WTC11 (cell line): Measurements from ENCODE around the gene PCGF3. TPM values are rescaled to one million over a fixed set of nuclear protein-coding genes. Genes with fewer than 3 reads are reported as not detected.

ENCODE experiments used
- ATAC-seq: fragments of 200-7000 bp; cut with Tn5 transposase; 2 replicates; pipeline ENCODE4 v1.10.0; 2021; ENCODE audit warnings: mild to moderate bottlenecking, moderate library complexity
- CTCF ChIA-PET: fragments of 300-600 bp; sonication (Branson Sonifier 250); formaldehyde crosslinking; loops from one replicate; lab custom pipeline; 2021; ENCODE audit warnings: antibody characterized with exemption; lab: Charles Lee
- POLR2A ChIA-PET: fragments of 350-600 bp; sonication (Branson Sonifier 250); formaldehyde crosslinking; loops from one replicate; lab custom pipeline; 2021; ENCODE audit warnings: antibody characterized with exemption; lab: Charles Lee
- DNase-seq: peaks from one replicate; pipeline ENCODE4 v3.0.0; 2021; ENCODE audit warnings: low spot score
- H3K27ac Mint-ChIP-seq: 2 replicates; pipeline ENCODE4 v1.8.0; 2021; ENCODE audit warnings: mixed read lengths
- H3K27me3 Mint-ChIP-seq: 2 replicates; pipeline ENCODE4 v1.8.0; 2021; ENCODE audit warnings: low read depth, mild to moderate bottlenecking, moderate library complexity, mixed read lengths
- H3K36me3 Mint-ChIP-seq: 2 replicates; pipeline ENCODE4 v1.8.0; 2021; ENCODE audit warnings: mixed read lengths
- H3K4me1 Mint-ChIP-seq: 2 replicates; pipeline ENCODE4 v1.8.0; 2022; ENCODE audit warnings: mixed read lengths
- H3K4me3 Mint-ChIP-seq: 2 replicates; pipeline ENCODE4 v1.8.0; 2021; ENCODE audit warnings: mild to moderate bottlenecking, moderate library complexity, mixed read lengths
- H3K9me3 Mint-ChIP-seq: 2 replicates; pipeline ENCODE4 v1.8.0; 2021; ENCODE audit warnings: mixed read lengths
- CREM ChIP-seq: sonication (generic); formaldehyde crosslinking; IDR thresholded peaks from 2 replicates; pipeline ENCODE4 v1.8.1; 2022; ENCODE audit warnings: mild to moderate bottlenecking, missing genetic modification reagents, moderate library complexity
- FOXP1 ChIP-seq: sonication (generic); formaldehyde crosslinking; IDR thresholded peaks from 2 replicates; pipeline ENCODE4 v1.8.0; 2022; ENCODE audit warnings: missing genetic modification reagents, mild to moderate bottlenecking, moderate library complexity, borderline replicate concordance
- HMGA2 ChIP-seq: fragments of 250-450 bp; sonication (Bioruptor Pico); IDR thresholded peaks from 2 replicates; pipeline ENCODE4 v1.4.0; 2021; ENCODE audit warnings: mild to moderate bottlenecking, moderate library complexity
- NFYB ChIP-seq: sonication (generic); formaldehyde crosslinking; conservative IDR thresholded peaks from 2 replicates; pipeline ENCODE4 v1.8.0; 2022; ENCODE audit warnings: low read depth, missing genetic modification reagents
- NR1H2 ChIP-seq: sonication (generic); formaldehyde crosslinking; IDR thresholded peaks from 2 replicates; pipeline ENCODE4 v1.9.0; 2021; ENCODE audit warnings: mild to moderate bottlenecking, moderate library complexity, missing genetic modification reagents
- NR2C2 ChIP-seq: sonication (generic); formaldehyde crosslinking; IDR thresholded peaks from 2 replicates; pipeline ENCODE4 v1.8.0; 2022; ENCODE audit warnings: mild to moderate bottlenecking, missing genetic modification reagents
- ZNF263 ChIP-seq: sonication (generic); formaldehyde crosslinking; IDR thresholded peaks from 2 replicates; pipeline ENCODE4 v1.8.1; 2022; ENCODE audit warnings: low read depth, mild to moderate bottlenecking, moderate library complexity, missing genetic modification reagents
- total RNA-seq: library from RNA; stranded (reverse); gene quantifications from 3 replicates; pipeline ENCODE4 v1.2.3, GENCODE V29; 2021
- TF ChIP-seq, protein P1 (sequence below): sonication (generic); formaldehyde crosslinking; IDR thresholded peaks from 2 replicates; pipeline ENCODE4 v1.8.1; 2022; ENCODE audit warnings: mild to moderate bottlenecking, missing genetic modification reagents, moderate library complexity, borderline replicate concordance
- TF ChIP-seq, protein P2 (sequence below): fragments of 250-450 bp; sonication (Bioruptor Pico); IDR thresholded peaks from 2 replicates; pipeline ENCODE4 v1.9.0; 2021; ENCODE audit warnings: mild to moderate bottlenecking
- TF ChIP-seq, protein P3 (sequence below): sonication (generic); formaldehyde crosslinking; conservative IDR thresholded peaks from 2 replicates; pipeline ENCODE4 v1.8.1; 2023; ENCODE audit warnings: mild to moderate bottlenecking, low read depth, missing genetic modification reagents, moderate library complexity
- TF ChIP-seq, protein P4 (sequence below): sonication (generic); formaldehyde crosslinking; IDR thresholded peaks from 2 replicates; pipeline ENCODE4 v1.8.0; 2022; ENCODE audit warnings: missing genetic modification reagents
- TF ChIP-seq, protein P5 (sequence below): sonication (generic); formaldehyde crosslinking; IDR thresholded peaks from 2 replicates; pipeline ENCODE4 v1.8.1; 2022; ENCODE audit warnings: low read depth, mild to moderate bottlenecking, moderate library complexity, missing genetic modification reagents, borderline replicate concordance

Gene PCGF3
- total RNA-seq, 1 experiment from 2014 or later: 65.7 TPM

DNA sequence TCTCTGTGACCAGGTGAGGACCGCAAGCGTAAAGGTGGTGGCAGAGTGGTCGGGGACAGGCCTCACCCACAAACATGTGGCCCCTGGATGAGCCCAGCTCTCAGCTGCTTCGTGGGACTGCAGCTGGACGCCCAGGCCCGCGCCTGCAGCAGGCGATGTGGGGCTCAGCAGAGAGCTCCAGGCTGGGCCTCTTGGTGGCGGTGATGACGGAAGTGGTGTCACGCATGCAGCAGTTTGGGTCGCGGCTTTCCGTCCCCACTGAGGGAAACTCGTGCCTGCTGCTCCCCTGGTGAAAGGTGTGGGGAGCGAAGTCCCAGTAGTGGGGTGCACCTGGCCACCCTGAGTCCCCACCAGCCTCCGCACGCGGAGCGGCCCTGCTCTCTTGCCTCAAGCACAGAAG lies 26.9 kb downstream of the PCGF3 start:
- TF ChIP-seq, protein P1, sequence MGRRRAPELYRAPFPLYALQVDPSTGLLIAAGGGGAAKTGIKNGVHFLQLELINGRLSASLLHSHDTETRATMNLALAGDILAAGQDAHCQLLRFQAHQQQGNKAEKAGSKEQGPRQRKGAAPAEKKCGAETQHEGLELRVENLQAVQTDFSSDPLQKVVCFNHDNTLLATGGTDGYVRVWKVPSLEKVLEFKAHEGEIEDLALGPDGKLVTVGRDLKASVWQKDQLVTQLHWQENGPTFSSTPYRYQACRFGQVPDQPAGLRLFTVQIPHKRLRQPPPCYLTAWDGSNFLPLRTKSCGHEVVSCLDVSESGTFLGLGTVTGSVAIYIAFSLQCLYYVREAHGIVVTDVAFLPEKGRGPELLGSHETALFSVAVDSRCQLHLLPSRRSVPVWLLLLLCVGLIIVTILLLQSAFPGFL: no peak
- TF ChIP-seq, protein P2, sequence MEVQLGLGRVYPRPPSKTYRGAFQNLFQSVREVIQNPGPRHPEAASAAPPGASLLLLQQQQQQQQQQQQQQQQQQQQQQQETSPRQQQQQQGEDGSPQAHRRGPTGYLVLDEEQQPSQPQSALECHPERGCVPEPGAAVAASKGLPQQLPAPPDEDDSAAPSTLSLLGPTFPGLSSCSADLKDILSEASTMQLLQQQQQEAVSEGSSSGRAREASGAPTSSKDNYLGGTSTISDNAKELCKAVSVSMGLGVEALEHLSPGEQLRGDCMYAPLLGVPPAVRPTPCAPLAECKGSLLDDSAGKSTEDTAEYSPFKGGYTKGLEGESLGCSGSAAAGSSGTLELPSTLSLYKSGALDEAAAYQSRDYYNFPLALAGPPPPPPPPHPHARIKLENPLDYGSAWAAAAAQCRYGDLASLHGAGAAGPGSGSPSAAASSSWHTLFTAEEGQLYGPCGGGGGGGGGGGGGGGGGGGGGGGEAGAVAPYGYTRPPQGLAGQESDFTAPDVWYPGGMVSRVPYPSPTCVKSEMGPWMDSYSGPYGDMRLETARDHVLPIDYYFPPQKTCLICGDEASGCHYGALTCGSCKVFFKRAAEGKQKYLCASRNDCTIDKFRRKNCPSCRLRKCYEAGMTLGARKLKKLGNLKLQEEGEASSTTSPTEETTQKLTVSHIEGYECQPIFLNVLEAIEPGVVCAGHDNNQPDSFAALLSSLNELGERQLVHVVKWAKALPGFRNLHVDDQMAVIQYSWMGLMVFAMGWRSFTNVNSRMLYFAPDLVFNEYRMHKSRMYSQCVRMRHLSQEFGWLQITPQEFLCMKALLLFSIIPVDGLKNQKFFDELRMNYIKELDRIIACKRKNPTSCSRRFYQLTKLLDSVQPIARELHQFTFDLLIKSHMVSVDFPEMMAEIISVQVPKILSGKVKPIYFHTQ (CRISPR knock-in tag): no peak
- TF ChIP-seq, protein P3, sequence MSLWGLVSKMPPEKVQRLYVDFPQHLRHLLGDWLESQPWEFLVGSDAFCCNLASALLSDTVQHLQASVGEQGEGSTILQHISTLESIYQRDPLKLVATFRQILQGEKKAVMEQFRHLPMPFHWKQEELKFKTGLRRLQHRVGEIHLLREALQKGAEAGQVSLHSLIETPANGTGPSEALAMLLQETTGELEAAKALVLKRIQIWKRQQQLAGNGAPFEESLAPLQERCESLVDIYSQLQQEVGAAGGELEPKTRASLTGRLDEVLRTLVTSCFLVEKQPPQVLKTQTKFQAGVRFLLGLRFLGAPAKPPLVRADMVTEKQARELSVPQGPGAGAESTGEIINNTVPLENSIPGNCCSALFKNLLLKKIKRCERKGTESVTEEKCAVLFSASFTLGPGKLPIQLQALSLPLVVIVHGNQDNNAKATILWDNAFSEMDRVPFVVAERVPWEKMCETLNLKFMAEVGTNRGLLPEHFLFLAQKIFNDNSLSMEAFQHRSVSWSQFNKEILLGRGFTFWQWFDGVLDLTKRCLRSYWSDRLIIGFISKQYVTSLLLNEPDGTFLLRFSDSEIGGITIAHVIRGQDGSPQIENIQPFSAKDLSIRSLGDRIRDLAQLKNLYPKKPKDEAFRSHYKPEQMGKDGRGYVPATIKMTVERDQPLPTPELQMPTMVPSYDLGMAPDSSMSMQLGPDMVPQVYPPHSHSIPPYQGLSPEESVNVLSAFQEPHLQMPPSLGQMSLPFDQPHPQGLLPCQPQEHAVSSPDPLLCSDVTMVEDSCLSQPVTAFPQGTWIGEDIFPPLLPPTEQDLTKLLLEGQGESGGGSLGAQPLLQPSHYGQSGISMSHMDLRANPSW (CRISPR knock-in tag): no peak
- TF ChIP-seq HMGA2 (CRISPR knock-in tag): no peak
- TF ChIP-seq, protein P4, sequence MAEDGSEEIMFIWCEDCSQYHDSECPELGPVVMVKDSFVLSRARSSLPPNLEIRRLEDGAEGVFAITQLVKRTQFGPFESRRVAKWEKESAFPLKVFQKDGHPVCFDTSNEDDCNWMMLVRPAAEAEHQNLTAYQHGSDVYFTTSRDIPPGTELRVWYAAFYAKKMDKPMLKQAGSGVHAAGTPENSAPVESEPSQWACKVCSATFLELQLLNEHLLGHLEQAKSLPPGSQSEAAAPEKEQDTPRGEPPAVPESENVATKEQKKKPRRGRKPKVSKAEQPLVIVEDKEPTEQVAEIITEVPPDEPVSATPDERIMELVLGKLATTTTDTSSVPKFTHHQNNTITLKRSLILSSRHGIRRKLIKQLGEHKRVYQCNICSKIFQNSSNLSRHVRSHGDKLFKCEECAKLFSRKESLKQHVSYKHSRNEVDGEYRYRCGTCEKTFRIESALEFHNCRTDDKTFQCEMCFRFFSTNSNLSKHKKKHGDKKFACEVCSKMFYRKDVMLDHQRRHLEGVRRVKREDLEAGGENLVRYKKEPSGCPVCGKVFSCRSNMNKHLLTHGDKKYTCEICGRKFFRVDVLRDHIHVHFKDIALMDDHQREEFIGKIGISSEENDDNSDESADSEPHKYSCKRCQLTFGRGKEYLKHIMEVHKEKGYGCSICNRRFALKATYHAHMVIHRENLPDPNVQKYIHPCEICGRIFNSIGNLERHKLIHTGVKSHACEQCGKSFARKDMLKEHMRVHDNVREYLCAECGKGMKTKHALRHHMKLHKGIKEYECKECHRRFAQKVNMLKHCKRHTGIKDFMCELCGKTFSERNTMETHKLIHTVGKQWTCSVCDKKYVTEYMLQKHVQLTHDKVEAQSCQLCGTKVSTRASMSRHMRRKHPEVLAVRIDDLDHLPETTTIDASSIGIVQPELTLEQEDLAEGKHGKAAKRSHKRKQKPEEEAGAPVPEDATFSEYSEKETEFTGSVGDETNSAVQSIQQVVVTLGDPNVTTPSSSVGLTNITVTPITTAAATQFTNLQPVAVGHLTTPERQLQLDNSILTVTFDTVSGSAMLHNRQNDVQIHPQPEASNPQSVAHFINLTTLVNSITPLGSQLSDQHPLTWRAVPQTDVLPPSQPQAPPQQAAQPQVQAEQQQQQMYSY (CRISPR knock-in tag): no peak
- Mint-ChIP-seq H3K4me1 (no peaks in the 10 kb centered on the region), H3K9me3 (no peaks in the 10 kb centered on the region), H3K36me3 (peaks cover 38% of the 10 kb centered on the region), H3K27ac (no peak overlapping the region), H3K27me3 (no peaks in the 10 kb centered on the region), H3K4me3 (no peak overlapping the region)
- CTCF ChIA-PET: interaction anchor here (1.4 kb wide), 2 partner anchors 10 to 49 kb away, joined by 5 read pairs; no protein-coding TSS in a partner anchor
- no peak for ATAC-seq
- DNase-seq: no peak
- POLR2A ChIA-PET: no interaction called here

DNA sequence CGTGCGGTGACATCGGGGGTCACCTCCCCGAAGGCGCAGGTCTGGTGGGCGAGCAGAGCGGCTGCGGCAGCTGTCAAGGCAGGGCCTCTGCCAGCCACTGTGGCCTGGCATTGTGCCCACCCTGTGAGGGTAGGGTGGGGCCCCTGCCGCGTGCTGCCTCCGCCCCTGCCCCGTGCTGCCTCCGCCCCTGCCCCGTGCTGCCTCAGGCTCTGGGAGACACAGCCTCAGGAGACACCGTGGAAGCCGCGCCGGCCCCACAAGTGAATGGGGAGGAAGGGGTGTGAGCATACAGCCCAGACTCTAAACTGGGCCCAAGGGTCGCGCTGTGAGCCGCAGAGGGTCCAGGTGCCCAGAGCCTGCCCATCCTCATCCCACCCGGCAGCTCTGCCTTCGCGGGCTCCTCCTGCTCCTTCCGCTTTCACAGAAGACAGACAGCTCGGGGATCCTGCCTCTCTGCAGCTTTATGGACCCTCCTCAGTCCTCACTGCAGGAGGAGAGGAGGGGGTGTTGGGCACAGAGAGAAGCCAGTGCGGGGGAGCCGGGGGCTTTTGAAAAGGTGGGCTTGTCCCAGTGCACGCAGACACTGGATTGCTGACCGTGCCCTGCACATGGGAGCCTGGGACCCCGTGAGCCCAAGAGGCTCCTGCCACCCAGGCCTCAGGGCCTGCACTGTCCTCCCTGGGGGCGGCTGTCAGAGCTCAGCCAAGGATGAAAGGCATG lies 27.4 kb downstream of the PCGF3 start:
- DNase-seq: no peak
- ATAC-seq: no peak
- Mint-ChIP-seq H3K9me3 (no peaks in the 10 kb centered on the region), H3K27me3 (no peaks in the 10 kb centered on the region), H3K36me3 (peaks cover 43% of the 10 kb centered on the region), H3K4me3 (no peak overlapping the region), H3K27ac (no peak overlapping the region), H3K4me1 (no peaks in the 10 kb centered on the region)
- ChIA-PET CTCF (interaction anchor here (1.4 kb wide), 2 partner anchors 9 to 49 kb away, joined by 5 read pairs; no protein-coding TSS in a partner anchor), POLR2A (no interaction called here)
- TF ChIP-seq NR1H2 (CRISPR knock-in tag): no peak
- TF ChIP-seq, protein P5, sequence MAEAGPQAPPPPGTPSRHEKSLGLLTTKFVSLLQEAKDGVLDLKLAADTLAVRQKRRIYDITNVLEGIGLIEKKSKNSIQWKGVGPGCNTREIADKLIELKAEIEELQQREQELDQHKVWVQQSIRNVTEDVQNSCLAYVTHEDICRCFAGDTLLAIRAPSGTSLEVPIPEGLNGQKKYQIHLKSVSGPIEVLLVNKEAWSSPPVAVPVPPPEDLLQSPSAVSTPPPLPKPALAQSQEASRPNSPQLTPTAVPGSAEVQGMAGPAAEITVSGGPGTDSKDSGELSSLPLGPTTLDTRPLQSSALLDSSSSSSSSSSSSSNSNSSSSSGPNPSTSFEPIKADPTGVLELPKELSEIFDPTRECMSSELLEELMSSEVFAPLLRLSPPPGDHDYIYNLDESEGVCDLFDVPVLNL (CRISPR knock-in tag): no peak
- no peak for TF ChIP-seq CREM (CRISPR knock-in tag)

DNA sequence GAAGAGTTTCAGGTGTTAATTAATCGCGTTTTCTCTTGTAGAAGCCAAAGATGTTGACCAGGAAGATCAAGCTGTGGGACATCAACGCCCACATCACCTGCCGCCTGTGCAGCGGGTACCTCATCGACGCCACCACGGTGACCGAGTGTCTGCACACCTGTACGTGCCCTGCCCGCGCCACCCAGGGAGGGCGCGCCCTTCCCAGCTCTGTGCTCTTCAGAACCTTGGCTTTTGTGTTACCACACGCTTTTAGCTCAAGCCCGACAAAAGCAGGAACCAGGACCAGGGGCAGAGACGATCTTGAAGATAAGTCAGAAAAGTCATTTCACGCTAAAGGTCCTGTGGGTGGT lies 28.0 kb downstream of the PCGF3 start:
- H3K27ac Mint-ChIP-seq: no peak overlapping the region
- TF ChIP-seq NFYB (CRISPR knock-in tag) (no peak), ZNF263 (CRISPR knock-in tag) (no peak), FOXP1 (no peak), NR2C2 (CRISPR knock-in tag) (no peak)
- no peaks in the 10 kb centered on the region for H3K9me3 Mint-ChIP-seq
- POLR2A ChIA-PET: no interaction called here
- ATAC-seq: no peak
- peaks cover 45% of the 10 kb centered on the region for H3K36me3 Mint-ChIP-seq
- no peaks in the 10 kb centered on the region for H3K4me1 Mint-ChIP-seq
- DNase-seq: no peak
- CTCF ChIA-PET: interaction anchor here (1.4 kb wide), 2 partner anchors 9 to 50 kb away, joined by 5 read pairs; no protein-coding TSS in a partner anchor
- H3K27me3 Mint-ChIP-seq: no peaks in the 10 kb centered on the region
- no peak overlapping the region for H3K4me3 Mint-ChIP-seq
